Activated T-cell treated with anti-CD3 and anti-CD28 coated beads, Interleukin-2, amount 50 U/mL, for 4 hours (primary cell): Measurements from ENCODE around the gene SMG5. TPM values are rescaled to one million over a fixed set of nuclear protein-coding genes. Genes with fewer than 3 reads are reported as not detected.
A peak's percentile ranks its signal among the peaks of the same experiment; 100 is the strongest.
"Not testable (repeated sequence)": the region's sequence is repeated elsewhere in the genome, so short reads cannot be mapped to it uniquely, and the experiment has no call there.

Experiments used
- ATAC-seq, 2 donors: fragments of 200-7000 bp; cut with Tn5 transposase; one replicate each; pipeline ENCODE4 v1.10.0; 2021
- DNase-seq: peaks from one replicate; pipeline ENCODE4 v3.0.0-alpha.2; 2020
- H3K27me3 Mint-ChIP-seq: one replicate; pipeline ENCODE4 v1.8.0; 2021; ENCODE audit warnings: low read depth, mixed read lengths
- H3K36me3 Mint-ChIP-seq: one replicate; pipeline ENCODE4 v1.8.0; 2022; ENCODE audit warnings: mixed read lengths; ENCODE audit not compliant: insufficient read depth
- H3K4me1 Mint-ChIP-seq: one replicate; pipeline ENCODE4 v1.8.0; 2021; ENCODE audit warnings: low read depth, mixed read lengths
- H3K4me3 Mint-ChIP-seq: one replicate; pipeline ENCODE4 v1.8.0; 2021; ENCODE audit warnings: mild to moderate bottlenecking, moderate library complexity, mixed read lengths
- H3K9me3 Mint-ChIP-seq: one replicate; pipeline ENCODE4 v1.8.0; 2021; ENCODE audit warnings: mixed read lengths
- total RNA-seq, 3 donors: library from RNA; stranded (reverse); gene quantifications; one replicate each; pipeline ENCODE4 v1.2.1, GENCODE V29; 2021

The SMG5 gene
- total RNA-seq, 3 donors from 2014 or later: 118 to 125 (median 123) TPM

DNA sequence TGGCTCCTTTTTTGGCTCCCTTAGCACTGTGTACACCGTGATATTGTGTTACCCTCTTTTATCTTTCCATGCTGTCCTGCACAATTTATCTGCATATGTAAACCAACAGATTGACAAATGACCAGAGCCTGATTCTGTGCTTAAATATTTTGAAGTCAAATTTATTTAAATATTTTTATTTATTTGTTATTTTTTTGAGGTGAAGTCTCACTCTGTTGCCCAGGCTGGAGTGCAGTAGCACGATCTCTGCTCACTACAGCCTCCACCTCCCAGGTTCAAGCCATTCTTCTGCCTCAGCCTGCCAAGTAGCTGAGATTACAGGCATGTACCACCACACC lies 57.0 kb downstream of the SMG5 start:
- ATAC-seq (no peak), DNase-seq (no peak)
- no peak overlapping the region for H3K4me3 Mint-ChIP-seq
- no peaks in the 10 kb centered on the region for H3K27me3 Mint-ChIP-seq
- peaks cover 52% of the 10 kb centered on the region for H3K36me3 Mint-ChIP-seq
- H3K4me1 Mint-ChIP-seq: peaks cover 46% of the 10 kb centered on the region
- H3K9me3 Mint-ChIP-seq: no peaks in the 10 kb centered on the region

DNA sequence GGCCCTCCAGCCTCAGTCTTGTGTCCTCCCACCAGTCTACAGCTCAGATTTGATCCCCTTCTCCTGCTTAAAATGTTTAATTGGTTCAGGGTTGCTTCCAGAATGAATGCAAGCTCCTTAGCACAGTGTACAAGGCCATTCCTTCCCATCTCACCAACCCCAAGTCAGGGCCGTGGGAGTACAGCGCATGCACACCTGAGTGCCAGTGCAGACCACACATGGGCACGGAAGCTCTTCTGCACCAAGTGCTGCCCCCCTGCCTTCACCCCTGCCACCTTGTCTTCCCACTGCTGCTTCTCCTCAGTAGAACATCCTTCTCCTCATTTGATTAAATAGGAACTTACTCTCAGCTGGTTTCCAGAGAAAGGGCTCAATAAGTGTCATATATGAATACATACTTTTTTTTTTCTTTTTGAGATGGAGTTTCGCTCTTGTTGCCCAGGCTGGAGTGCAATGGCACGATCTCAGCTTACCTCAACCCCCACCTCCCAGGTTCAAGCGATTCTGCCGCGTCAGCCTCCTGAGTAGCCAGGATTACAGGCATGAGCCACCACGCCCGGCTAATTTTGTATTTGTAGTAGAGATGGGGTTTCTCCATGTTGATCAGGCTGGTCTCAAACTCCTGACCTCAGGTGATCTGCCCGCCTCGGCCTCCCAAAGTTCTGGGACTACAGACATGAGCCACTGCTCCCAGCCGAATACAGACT lies 60.5 kb downstream of the SMG5 start:
- Mint-ChIP-seq H3K4me1 (peaks cover 71% of the 10 kb centered on the region), H3K36me3 (peaks cover 46% of the 10 kb centered on the region), H3K27me3 (no peaks in the 10 kb centered on the region), H3K4me3 (peak overlapping the region; percentile 69), H3K9me3 (no peaks in the 10 kb centered on the region)
- ATAC-seq: no peak
- DNase-seq: no peak

DNA sequence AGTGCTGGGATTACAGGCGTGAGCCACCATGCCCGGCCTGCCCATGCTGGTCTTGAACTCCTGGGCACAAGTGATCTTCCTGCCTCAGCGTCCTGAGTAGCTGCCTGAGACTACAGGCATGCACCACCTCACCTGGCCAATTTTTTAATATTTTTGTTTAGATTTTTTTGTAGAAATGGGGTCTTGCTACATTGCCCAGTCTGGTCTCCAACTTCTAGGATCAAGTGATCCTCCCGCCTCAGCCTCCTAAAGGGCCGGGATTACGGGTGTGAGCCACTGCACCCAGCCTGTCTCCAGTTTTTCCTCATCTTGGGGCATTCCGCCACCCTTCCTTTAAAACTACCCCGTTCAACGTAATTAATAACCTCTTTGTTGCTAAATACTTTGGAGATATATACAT lies 62.4 kb downstream of the SMG5 start:
- Mint-ChIP-seq H3K36me3 (peaks cover 39% of the 10 kb centered on the region), H3K27me3 (no peaks in the 10 kb centered on the region), H3K9me3 (no peaks in the 10 kb centered on the region), H3K4me3 (no peak overlapping the region), H3K4me1 (peaks cover 72% of the 10 kb centered on the region)
- no peak for ATAC-seq
- no peak for DNase-seq

DNA sequence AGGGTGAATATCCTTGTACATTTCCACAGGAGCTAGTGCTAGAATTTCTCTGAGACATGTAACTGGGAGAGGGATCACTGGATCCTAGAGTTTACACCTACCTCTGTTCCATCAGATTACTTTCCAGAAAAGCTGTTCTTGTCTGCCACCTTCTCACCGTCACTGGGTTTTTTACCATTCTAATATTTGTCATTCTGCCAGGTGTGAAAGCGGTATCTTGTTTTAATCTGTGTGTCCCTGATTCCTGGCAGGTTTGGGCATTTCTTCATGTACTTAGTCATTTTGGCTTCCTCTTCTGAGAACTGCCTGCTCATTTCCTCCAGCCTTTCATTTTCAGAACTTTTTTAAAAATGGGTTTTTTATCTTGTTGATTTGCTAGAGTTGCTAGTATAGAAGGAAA lies 64.8 kb downstream of the SMG5 start:
- Mint-ChIP-seq H3K27me3 (no peaks in the 10 kb centered on the region), H3K36me3 (peaks cover 37% of the 10 kb centered on the region), H3K4me1 (peaks cover 72% of the 10 kb centered on the region), H3K9me3 (no peaks in the 10 kb centered on the region), H3K4me3 (peak overlapping the region; percentile 79)
- DNase-seq (no peak), ATAC-seq (peak; percentile 50 to 52)

DNA sequence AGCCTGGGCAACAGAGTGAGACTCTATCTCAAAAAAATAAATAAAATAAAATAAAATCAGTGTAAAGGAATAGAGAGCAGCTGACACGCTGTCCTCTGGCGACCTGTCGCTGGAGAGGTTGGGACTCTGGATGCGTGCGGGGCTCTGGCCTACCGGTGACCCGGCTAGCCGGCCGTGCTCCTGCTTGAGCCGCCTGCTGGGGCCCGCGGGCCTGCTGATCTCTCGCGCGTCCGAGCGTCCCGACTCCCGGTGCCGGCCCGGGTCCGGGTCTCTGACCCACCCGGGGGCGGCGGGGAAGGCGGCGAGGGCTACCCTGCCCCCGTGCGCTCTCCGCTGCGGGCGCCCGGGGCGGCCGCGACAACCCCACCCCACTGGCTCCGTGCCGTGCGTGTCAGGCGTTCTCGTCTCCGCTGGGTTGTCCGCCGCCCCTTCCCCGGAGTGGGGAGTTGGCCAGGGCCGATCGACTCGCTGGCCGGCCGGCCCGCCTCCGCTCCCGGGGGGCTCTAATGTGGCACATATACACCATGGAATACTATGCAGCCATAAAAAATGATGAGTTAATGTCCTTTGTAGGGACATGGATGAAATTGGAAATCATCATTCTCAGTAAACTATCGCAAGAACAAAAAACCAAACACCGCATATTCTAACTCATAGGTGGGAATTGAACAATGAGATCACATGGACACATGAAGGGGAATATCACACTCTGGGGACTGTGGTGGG lies 66.1 kb downstream of the SMG5 start:
- Mint-ChIP-seq H3K4me1 (peaks cover 65% of the 10 kb centered on the region), H3K36me3 (peaks cover 35% of the 10 kb centered on the region)
- not testable (repeated sequence) for DNase-seq, H3K4me3 Mint-ChIP-seq, H3K27me3 Mint-ChIP-seq, ATAC-seq, H3K9me3 Mint-ChIP-seq

DNA sequence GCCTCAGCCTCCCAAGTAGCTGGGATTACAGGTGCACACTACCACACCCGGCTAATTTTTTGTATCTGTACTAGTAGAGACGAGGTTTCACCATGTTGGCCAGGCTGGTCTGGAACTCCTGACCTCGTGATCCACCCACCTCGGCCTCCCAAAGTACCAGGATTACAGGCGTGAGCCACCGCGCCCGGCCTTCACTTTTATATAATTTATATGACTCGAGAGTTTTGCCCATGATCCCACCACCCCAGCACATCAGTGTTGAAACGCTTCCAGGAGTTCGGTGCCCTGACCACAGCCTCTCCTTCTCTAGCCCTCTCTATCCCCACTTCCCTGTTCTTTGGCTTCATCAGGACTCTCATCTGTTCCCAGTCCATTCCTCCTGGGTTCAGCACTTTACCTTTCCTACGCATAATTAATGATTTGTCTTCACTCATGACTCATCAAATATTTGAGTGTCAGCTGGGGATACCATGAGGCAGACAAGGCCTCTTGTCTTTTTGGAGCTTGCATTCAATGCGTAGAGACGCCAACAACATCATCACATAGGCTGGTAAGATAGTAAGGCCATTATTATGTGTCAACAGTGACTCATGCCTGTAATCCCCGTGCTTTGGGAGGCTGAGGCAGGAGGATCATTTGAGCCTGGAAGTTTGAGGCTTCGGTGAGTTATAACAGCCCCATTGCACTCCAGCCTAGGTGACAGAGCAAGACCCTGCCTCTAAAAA lies 68.4 kb downstream of the SMG5 start:
- H3K36me3 Mint-ChIP-seq: peaks cover 30% of the 10 kb centered on the region
- no peaks in the 10 kb centered on the region for H3K9me3 Mint-ChIP-seq
- H3K4me3 Mint-ChIP-seq: peak overlapping the region; percentile 84
- peaks cover 47% of the 10 kb centered on the region for H3K4me1 Mint-ChIP-seq
- DNase-seq (no peak), ATAC-seq (no peak)
- H3K27me3 Mint-ChIP-seq: no peaks in the 10 kb centered on the region

DNA sequence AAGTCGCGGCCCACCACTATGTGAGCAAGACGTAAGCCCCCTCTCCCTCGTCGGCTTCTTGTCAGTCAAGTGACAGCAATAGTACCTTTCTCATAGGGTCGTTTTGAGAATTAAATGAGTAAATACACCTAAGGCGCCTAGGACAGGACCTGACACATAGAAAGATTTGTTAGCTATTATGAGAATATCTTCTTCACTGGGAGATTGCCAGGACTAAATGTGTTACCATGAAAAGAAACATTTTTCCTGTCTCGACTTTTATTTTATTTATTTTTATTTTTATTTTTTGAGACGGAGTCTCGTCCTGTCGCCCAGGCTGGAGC lies 69.0 kb downstream of the SMG5 start:
- ATAC-seq: no peak
- no peak for DNase-seq
- H3K27me3 Mint-ChIP-seq: no peaks in the 10 kb centered on the region
- peak overlapping the region; percentile 95 for H3K4me3 Mint-ChIP-seq
- H3K4me1 Mint-ChIP-seq: peaks cover 46% of the 10 kb centered on the region
- H3K9me3 Mint-ChIP-seq: no peaks in the 10 kb centered on the region
- peaks cover 34% of the 10 kb centered on the region for H3K36me3 Mint-ChIP-seq

DNA sequence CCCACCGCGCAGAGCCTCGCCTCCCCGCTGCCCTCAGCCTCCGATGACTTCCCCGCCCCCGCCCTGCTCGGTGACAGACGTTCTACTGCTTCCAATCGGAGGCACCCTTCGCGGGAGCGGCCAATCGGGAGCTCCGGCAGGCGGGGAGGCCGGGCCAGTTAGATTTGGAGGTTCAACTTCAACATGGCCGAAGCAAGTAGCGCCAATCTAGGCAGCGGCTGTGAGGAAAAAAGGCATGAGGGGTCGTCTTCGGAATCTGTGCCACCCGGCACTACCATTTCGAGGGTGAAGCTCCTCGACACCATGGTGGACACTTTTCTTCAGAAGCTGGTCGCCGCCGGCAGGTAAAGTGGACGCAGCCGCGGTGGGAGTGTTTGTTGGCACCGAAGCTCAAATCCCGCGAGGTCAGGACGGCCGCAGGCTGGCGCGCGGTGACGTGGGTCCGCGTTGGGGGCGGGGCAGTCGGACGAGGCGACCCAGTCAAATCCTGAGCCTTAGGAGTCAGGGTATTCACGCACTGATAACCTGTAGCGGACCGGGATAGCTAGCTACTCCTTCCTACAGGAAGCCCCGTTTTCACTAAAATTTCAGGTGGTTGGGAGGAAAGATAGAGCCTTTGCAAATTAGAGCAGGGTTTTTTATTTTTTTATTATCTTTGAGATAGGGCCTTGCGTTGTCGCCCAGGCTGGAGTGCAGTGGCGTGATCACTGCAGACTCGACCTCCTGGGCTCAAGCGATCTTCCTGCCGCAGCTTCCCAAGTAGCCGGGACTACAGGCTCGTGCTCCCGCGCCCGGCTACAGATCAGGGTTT lies 69.6 kb downstream of the SMG5 start, which contains the start of gene PMF1:
Gene PMF1, plus strand, starts transcription at position 175 of the 811 bp plus-strand sequence. Its CDS starts 9 bp downstream, at position 184.
- H3K9me3 Mint-ChIP-seq: no peaks in the 10 kb centered on the region
- no peaks in the 10 kb centered on the region for H3K27me3 Mint-ChIP-seq
- peak within 1 kb of the TSS; percentile 95 for H3K4me3 Mint-ChIP-seq
- peaks cover 34% of the 10 kb centered on the region for H3K36me3 Mint-ChIP-seq
- peak; percentile 93 for DNase-seq
- peaks cover 41% of the 10 kb centered on the region for H3K4me1 Mint-ChIP-seq
- ATAC-seq: peak; percentile 93 to 95

DNA sequence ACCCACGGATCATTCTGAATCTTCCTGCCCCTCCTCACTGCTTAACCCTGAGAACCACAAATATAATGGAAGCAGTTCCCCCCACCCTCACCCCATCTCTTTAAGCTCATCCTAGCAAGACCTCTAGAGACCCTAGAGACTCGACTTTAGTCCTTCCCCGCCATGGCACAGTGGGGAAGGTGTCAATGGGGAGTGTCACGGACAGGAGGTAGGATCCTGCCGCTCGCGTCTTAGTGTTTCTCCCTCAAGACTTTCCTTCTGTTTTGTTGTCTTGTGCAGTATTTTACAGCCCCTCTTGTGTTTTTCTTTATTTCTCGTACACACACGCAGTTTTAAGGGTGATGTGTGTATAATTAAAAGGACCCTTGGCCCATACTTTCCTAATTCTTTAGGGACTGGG lies 70.5 kb downstream of the SMG5 start:
- ATAC-seq: no peak
- H3K36me3 Mint-ChIP-seq: peaks cover 36% of the 10 kb centered on the region

DNA sequence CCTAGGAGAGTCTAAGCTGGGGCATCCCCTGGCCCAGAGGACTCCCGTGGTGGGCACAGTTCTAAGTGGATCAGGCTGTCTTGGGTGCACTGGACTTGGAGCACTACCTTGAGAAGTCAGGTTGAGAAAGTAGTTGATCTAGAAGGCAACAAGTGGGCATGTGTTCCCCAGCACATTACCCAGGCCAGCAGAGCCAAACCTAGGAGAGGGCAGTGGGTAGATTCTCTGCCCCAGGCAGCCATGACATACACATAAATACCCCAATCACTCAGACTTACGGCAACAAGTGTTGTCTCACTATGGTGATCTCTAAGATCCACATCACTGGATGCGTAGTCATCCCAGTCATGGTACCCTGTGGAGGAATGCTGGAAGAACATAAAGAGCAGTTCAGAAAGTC lies 71.4 kb downstream of the SMG5 start:
- Mint-ChIP-seq H3K4me1 (peaks cover 28% of the 10 kb centered on the region), H3K9me3 (no peaks in the 10 kb centered on the region), H3K4me3 (no peak overlapping the region), H3K27me3 (no peaks in the 10 kb centered on the region), H3K36me3 (peaks cover 36% of the 10 kb centered on the region)
- DNase-seq (no peak), ATAC-seq (no peak)

More for the DNA sequence above, 70.5 kb downstream of the SMG5 start:
- no peak for DNase-seq
- no peaks in the 10 kb centered on the region for H3K9me3 Mint-ChIP-seq
- peak overlapping the region; percentile 95 for H3K4me3 Mint-ChIP-seq
- peaks cover 32% of the 10 kb centered on the region for H3K4me1 Mint-ChIP-seq
- no peaks in the 10 kb centered on the region for H3K27me3 Mint-ChIP-seq

DNA sequence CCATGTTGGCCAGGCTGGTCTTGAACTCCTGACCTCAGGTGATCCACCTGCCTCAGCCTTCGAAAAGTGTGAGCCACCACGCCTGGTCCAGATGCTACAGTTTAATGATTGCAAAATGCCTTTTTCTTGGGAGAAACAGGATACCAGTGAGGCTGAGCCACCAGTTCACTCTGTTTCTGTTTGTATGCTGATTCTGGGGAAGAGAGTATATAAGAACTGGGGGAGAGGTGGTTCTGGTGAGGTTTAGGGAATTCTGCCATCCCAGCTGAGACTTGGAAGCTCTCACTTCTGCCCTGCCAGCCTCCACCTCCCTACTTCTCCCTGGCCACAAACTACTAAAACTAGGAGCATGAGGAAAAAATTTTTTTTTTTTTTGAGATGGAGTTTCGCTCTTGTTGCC lies 77.9 kb downstream of the SMG5 start:
- no peak overlapping the region for H3K4me3 Mint-ChIP-seq
- no peaks in the 10 kb centered on the region for H3K9me3 Mint-ChIP-seq
- no peak for ATAC-seq

DNA sequence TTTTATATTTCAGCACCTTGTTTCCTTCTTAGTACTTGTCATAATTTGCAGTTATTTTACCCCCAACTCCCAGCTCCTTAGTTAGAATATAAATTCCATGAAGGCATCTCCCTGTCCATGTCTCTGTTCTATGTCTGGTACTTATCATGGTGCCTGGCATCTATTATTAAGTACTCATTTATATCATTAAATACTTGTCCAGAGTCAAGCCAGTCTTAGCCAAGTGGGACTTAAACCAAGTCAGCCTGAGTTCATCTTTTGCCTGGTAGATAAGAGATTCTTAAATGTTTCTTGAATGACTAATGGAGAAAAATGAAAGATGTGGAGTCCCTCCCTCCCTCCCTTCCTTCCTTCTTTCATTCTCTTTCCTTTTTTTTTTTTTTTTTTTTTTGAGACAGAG lies 79.3 kb downstream of the SMG5 start:
- no peak overlapping the region for H3K4me3 Mint-ChIP-seq
- H3K27me3 Mint-ChIP-seq: no peaks in the 10 kb centered on the region
- no peak for DNase-seq
- peaks cover 27% of the 10 kb centered on the region for H3K4me1 Mint-ChIP-seq
- peaks cover 34% of the 10 kb centered on the region for H3K36me3 Mint-ChIP-seq
- H3K9me3 Mint-ChIP-seq: no peaks in the 10 kb centered on the region
- no peak for ATAC-seq

More for the DNA sequence above, 77.9 kb downstream of the SMG5 start:
- H3K27me3 Mint-ChIP-seq: no peaks in the 10 kb centered on the region
- peaks cover 29% of the 10 kb centered on the region for H3K36me3 Mint-ChIP-seq
- H3K4me1 Mint-ChIP-seq: peaks cover 14% of the 10 kb centered on the region
- DNase-seq: no peak

DNA sequence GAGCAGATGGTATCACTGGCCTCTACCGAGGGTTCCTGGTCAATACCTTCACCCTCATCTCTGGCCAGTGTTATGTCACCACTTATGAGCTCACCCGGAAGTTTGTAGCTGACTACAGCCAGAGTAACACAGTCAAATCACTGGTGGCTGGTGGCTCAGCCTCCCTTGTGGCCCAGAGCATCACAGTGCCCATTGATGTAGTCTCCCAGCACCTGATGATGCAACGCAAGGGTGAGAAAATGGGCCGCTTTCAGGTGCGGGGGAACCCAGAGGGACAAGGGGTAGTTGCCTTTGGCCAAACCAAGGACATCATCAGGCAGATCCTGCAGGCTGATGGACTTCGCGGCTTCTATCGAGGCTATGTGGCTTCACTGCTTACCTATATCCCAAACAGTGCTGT lies 82.6 kb downstream of the SMG5 start:
- H3K4me3 Mint-ChIP-seq: peak overlapping the region; percentile 45
- peaks cover 51% of the 10 kb centered on the region for H3K4me1 Mint-ChIP-seq
- H3K36me3 Mint-ChIP-seq: peaks cover 37% of the 10 kb centered on the region
- no peaks in the 10 kb centered on the region for H3K27me3 Mint-ChIP-seq
- H3K9me3 Mint-ChIP-seq: no peaks in the 10 kb centered on the region
- no peak for ATAC-seq
- no peak for DNase-seq
